DOHH2 (cell line): ENCODE measurements around the gene ZNHIT1.

ENCODE experiments used
- EZH2phosphoT487 ChIP-seq: fragments of 200-600 bp; sonication (generic); IDR thresholded peaks from 2 replicates; pipeline ENCODE4 v1.6.1; 2017; ENCODE audit warnings: borderline replicate concordance, mild to moderate bottlenecking, antibody characterized with exemption, low read length, moderate library complexity, mixed read lengths
- TF ChIP-seq, protein P1 (sequence below): fragments of 200-600 bp; sonication (generic); IDR thresholded peaks from one replicate; pipeline ENCODE4 v1.5.1; 2014; ENCODE audit warnings: antibody characterized with exemption, mild to moderate bottlenecking, low read depth, low read length; ENCODE audit not compliant: poor library complexity, severe bottlenecking

DNA sequence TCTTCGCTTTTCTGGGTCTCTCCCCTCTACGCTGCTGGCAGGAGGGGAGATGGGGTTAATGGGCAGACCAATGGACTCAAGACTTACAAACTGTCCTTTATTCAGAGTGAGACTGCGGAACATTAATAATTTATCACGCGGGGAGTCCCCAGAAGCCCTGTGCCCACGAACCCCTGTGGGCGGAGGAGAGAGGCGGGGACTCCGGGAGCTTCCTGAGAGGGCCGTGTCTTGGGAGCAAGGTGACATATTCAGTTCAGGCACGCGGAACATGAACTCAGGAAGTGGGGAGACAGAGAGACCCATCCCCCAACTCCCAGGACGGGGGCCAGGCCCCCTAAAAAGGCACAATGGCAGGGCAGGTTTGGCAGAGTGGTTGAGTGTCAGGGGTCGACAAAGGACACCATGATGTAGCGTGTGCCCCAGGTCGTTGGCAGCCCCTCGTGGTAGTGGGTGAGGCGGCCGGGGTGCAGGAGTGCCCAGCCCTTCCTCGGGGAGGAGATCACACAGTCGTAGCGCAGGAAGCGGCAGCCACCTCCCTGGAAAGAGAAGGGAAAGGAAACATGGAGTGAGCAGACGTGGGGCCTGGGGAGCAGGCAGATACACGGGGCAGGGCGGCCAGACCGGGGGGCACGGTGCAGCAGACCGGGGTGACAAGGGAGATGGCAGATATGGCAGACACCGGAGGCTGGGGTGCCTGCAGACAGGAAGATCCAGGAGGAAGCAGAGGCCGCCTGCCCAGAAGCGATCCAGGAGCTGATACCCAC, 11.9 kb upstream of the ZNHIT1 start:
- TF ChIP-seq, protein P1, sequence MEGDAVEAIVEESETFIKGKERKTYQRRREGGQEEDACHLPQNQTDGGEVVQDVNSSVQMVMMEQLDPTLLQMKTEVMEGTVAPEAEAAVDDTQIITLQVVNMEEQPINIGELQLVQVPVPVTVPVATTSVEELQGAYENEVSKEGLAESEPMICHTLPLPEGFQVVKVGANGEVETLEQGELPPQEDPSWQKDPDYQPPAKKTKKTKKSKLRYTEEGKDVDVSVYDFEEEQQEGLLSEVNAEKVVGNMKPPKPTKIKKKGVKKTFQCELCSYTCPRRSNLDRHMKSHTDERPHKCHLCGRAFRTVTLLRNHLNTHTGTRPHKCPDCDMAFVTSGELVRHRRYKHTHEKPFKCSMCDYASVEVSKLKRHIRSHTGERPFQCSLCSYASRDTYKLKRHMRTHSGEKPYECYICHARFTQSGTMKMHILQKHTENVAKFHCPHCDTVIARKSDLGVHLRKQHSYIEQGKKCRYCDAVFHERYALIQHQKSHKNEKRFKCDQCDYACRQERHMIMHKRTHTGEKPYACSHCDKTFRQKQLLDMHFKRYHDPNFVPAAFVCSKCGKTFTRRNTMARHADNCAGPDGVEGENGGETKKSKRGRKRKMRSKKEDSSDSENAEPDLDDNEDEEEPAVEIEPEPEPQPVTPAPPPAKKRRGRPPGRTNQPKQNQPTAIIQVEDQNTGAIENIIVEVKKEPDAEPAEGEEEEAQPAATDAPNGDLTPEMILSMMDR: no peak
- TF ChIP-seq EZH2phosphoT487: no peak
